Esophagus squamous epithelium (tissue), 5 donors: ENCODE data around the gene TXNDC17. TPM values are rescaled to one million over a fixed set of nuclear protein-coding genes. Genes with fewer than 3 reads are reported as not detected.

ENCODE experiments used
- DNase-seq: peaks from one replicate; lab custom pipeline; 2025; lab: John Stamatoyannopoulos, UW
- H3K27ac ChIP-seq, 4 donors: fragments of 200-600 bp; sonication (generic); one replicate each; pipeline ENCODE4 v1.5.1; 2016 to 2019; ENCODE audit warnings: mild to moderate bottlenecking in 1 of 4
- H3K27me3 ChIP-seq, 4 donors: fragments of 200-600 bp; sonication (generic); 1 replicate in 3 of 4; 2 replicates in 1 of 4; pipeline versions ENCODE4 v1.5.1 to v1.6.0; 2017 to 2021; ENCODE audit warnings: antibody characterized with exemption in 1 of 4
- H3K36me3 ChIP-seq, 3 donors: fragments of 200-600 bp; sonication (generic); one replicate each; pipeline ENCODE4 v1.5.1; 2016 to 2019
- H3K4me1 ChIP-seq, 3 donors: fragments of 200-600 bp; sonication (generic); one replicate each; pipeline ENCODE4 v1.5.1; 2017 to 2019
- H3K4me3 ChIP-seq, 4 donors: fragments of 200-600 bp; sonication (generic); 1 replicate in 3 of 4; 2 replicates in 1 of 4; pipeline ENCODE4 v1.5.1; 2016 to 2019; ENCODE audit warnings: mild to moderate bottlenecking in 2 of 4, moderate library complexity in 1 of 4
- H3K9me3 ChIP-seq, 3 donors: fragments of 200-600 bp; sonication (generic); one replicate each; pipeline ENCODE4 v1.5.1; 2016 to 2019
- CTCF ChIP-seq, 6 experiments: fragments of 450-650 bp in 4 of 6; fragments of 200-600 bp in 2 of 6; sonication (generic) in 2 of 6; IDR thresholded peaks; one replicate each; pipeline ENCODE4 v1.5.1; 2016 to 2019; ENCODE audit warnings: antibody characterized with exemption in 6 of 6, mild to moderate bottlenecking in 4 of 6, moderate library complexity in 4 of 6
- POLR2A ChIP-seq, 4 donors: fragments of 450-650 bp; IDR thresholded peaks; one replicate each; pipeline ENCODE4 v1.6.1; 2017; ENCODE audit warnings: antibody characterized with exemption in 4 of 4, mild to moderate bottlenecking in 4 of 4, moderate library complexity in 3 of 4
- WGBS, 2 donors: methylation state at CpG; one replicate each; pipeline ENCODE4 v1.1.5; 2018; 5-methylcytosine and 5-hydroxymethylcytosine counted together
- intact Hi-C: fragments of 100-400 bp; cut with DNase I; formaldehyde crosslinking; loops from one replicate; pipeline ENCODE4 v1.15.0; 2022
- total RNA-seq, 4 donors: library from RNA; depleted of rRNA; stranded (reverse); fragments of >200 nt; gene quantifications; one replicate each; pipeline ENCODE4 v1.1.0, GENCODE V29; 2016
- donor health status: DM: yes; HTN: yes; CAD: no.

The TXNDC17 gene
- total RNA-seq, 4 donors from 2014 or later = 446 to 796 (median 696) TPM

GRCh38 chr17:6638046-6638908 is 2.6 kb upstream of the TXNDC17 start:
- H3K9me3 ChIP-seq = no peaks in the 10 kb centered on the region
- DNase-seq = no peak
- peak overlapping the region in 2 of 4 donors; percentile 36 to 94 for H3K27ac ChIP-seq
- 67 to 73% methylated on average over 13 to 22 of the region's 24 CpGs for WGBS, 2 donors
- peaks cover 0 to 25% (median 0%) of the 10 kb centered on the region in 3 donors for H3K36me3 ChIP-seq
- peak overlapping the region in 3 of 4 donors; percentile 67 to 94 (median 89) for H3K4me3 ChIP-seq
- intact Hi-C loops = loop anchor here (10.0 kb wide), 1 partner anchor 173 kb away; no protein-coding TSS in a partner anchor
- H3K27me3 ChIP-seq = no peaks in the 10 kb centered on the region
- TF ChIP-seq CTCF (IDR thresholded peaks at IDR 0.05) = no peak
- TF ChIP-seq POLR2A (IDR thresholded peaks at IDR 0.05) = no peak
- H3K4me1 ChIP-seq = peaks cover 19 to 50% (median 25%) of the 10 kb centered on the region in 3 donors

- H3K36me3 ChIP-seq = peaks cover 0 to 25% (median 0%) of the 10 kb centered on the region in 3 donors
- intact Hi-C loops = loop anchor here (10.0 kb wide), 1 partner anchor 174 kb away; no protein-coding TSS in a partner anchor
- 28 to 36% methylated on average over 4 to 7 of the region's 15 CpGs for WGBS, 2 donors
- peak overlapping the region; percentile 67 to 94 (median 88) for H3K4me3 ChIP-seq
- no peaks in the 10 kb centered on the region for H3K9me3 ChIP-seq
- H3K4me1 ChIP-seq = peaks cover 19 to 58% (median 34%) of the 10 kb centered on the region in 3 donors
- DNase-seq = no peak
- H3K27me3 ChIP-seq = no peaks in the 10 kb centered on the region
- TF ChIP-seq POLR2A (IDR thresholded peaks at IDR 0.05) (peak in 1 of 4 donors; percentile 28), CTCF (IDR thresholded peaks at IDR 0.05) (no peak)
- H3K27ac ChIP-seq = peak overlapping the region; percentile 91 to 94 (median 93)
Measured at GRCh38 chr17:6639014-6639585, 1.8 kb upstream of the TXNDC17 start.

- WGBS, 2 donors = 0% methylated on average over 18 to 29 of the region's 67 CpGs
- TF ChIP-seq POLR2A (IDR thresholded peaks at IDR 0.05) (no peak), CTCF (IDR thresholded peaks at IDR 0.05) (no peak)
- peak overlapping the region; percentile 91 to 94 (median 93) for H3K27ac ChIP-seq
- intact Hi-C loops = loop anchor here (10.0 kb wide), 2 partner anchors 85 to 175 kb away; partner anchors contain the start of gene PITPNM3
- H3K4me3 ChIP-seq = peak overlapping the region; percentile 67 to 94 (median 88)
- DNase-seq = no peak
- H3K4me1 ChIP-seq = peaks cover 19 to 66% (median 37%) of the 10 kb centered on the region in 3 donors
- peaks cover 0 to 25% (median 0%) of the 10 kb centered on the region in 3 donors for H3K36me3 ChIP-seq
- no peaks in the 10 kb centered on the region for H3K9me3 ChIP-seq
- no peaks in the 10 kb centered on the region for H3K27me3 ChIP-seq
Measured at GRCh38 chr17:6639586-6640535, 999 bp upstream of the TXNDC17 start.

- 2% methylated on average over 15 to 20 of the region's 20 CpGs for WGBS, 2 donors
- no peaks in the 10 kb centered on the region for H3K27me3 ChIP-seq
- peak in 1 of 6 experiments; percentile 2 for TF ChIP-seq CTCF (IDR thresholded peaks at IDR 0.05)
- TF ChIP-seq POLR2A (IDR thresholded peaks at IDR 0.05) = no peak
- no peak for DNase-seq
- H3K9me3 ChIP-seq = no peaks in the 10 kb centered on the region
- peak overlapping the region; percentile 91 to 94 (median 93) for H3K27ac ChIP-seq
- H3K4me1 ChIP-seq = peaks cover 19 to 70% (median 37%) of the 10 kb centered on the region in 3 donors
- peaks cover 0 to 37% (median 0%) of the 10 kb centered on the region in 3 donors for H3K36me3 ChIP-seq
- intact Hi-C loops = loop anchor here (10.0 kb wide), 1 partner anchor 87 kb away; the partner anchor contains the start of gene PITPNM3
- H3K4me3 ChIP-seq = peak overlapping the region; percentile 67 to 94 (median 88)
Measured at GRCh38 chr17:6641247-6641863, 495 bp downstream of the TXNDC17 start.
